GM06990 (cell line): ENCODE measurements around the gene THADA.

Experiments used
- DNase-seq: peaks from one replicate; pipeline ENCODE4 v3.0.0-alpha.2; 2011; ENCODE audit not compliant: insufficient read length; ENCODE audit errors: extremely low read depth
- H3K27me3 ChIP-seq: replicated peaks from 2 replicates; pipeline ENCODE4 v1.6.0; 2011; ENCODE audit warnings: low read length; ENCODE audit not compliant: control insufficient read depth, insufficient read depth
- H3K36me3 ChIP-seq: 2 replicates; pipeline ENCODE4 v1.5.1; 2011; ENCODE audit warnings: low read length; ENCODE audit not compliant: control insufficient read depth, insufficient read depth
- H3K4me3 ChIP-seq: replicated peaks from 2 replicates; pipeline ENCODE4 v1.5.1; 2011; ENCODE audit warnings: low read depth, mild to moderate bottlenecking, control low read depth, low read length
- CTCF ChIP-seq: IDR thresholded peaks from 2 replicates; pipeline ENCODE4 v1.5.1; 2011; ENCODE audit warnings: low read length, control low read depth, mild to moderate bottlenecking, inconsistent platforms; ENCODE audit not compliant: insufficient read depth, poor library complexity, severe bottlenecking

Gene THADA

GRCh38 chr2:43294973-43295603 lies 300.8 kb downstream of the THADA start:
- Histone ChIP-seq H3K27me3 (no peaks in the 10 kb centered on the region), H3K4me3 (no peak overlapping the region), H3K36me3 (peaks cover 4% of the 10 kb centered on the region; the same call in 1 of the 2 replicates)
- no peak for TF ChIP-seq CTCF
- DNase-seq, result peak; percentile 23

DNA sequence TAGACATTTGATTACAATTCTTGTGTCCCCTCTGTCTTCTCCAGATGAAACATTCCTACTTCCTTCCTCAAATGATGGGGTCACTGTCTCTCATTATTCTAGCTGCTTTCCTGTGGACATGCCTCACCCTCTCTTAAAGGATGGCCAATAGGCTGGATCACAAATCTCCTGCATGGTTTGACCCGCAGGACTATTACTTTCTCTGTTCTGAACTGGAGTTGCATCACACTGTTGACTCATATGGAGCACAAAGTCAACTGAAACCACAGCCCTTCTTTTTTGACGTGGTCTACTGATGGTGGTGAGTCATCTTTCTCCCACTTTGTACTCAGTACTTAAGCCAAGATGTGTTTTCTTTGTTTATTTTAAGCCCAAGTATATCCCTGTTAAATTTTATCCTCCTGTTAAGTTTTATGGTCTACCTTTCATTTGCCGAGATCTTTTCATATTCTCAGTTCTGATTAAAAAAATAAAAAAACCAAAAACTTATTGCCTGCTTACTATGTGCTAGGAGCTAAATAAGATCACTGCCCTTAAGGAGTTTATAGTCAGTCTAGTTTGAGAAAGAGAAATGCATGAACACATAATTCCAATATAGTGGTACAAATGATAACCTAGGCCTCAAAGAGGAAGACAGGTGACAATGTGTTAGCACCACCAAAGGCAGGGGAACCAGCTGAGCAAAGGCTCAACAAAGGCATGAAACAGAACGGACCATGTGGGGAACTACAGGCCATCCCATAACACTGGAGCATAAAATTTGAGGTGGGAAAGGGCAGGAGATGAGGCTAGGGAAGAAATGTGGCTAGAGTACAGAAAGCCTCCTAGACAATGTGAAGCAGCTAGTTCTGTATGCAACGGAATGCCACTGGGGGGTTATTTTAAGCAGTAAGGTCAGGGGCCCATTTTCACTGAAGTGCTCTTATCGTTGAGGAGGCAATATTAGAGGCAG lies 301.8 kb downstream of the THADA start:
- Histone ChIP-seq H3K27me3 (no peaks in the 10 kb centered on the region), H3K4me3 (no peak overlapping the region), H3K36me3 (peaks cover 4% of the 10 kb centered on the region; the same call in 1 of the 2 replicates)
- TF ChIP-seq CTCF, result no peak
- peak; percentile 84 for DNase-seq

DNA sequence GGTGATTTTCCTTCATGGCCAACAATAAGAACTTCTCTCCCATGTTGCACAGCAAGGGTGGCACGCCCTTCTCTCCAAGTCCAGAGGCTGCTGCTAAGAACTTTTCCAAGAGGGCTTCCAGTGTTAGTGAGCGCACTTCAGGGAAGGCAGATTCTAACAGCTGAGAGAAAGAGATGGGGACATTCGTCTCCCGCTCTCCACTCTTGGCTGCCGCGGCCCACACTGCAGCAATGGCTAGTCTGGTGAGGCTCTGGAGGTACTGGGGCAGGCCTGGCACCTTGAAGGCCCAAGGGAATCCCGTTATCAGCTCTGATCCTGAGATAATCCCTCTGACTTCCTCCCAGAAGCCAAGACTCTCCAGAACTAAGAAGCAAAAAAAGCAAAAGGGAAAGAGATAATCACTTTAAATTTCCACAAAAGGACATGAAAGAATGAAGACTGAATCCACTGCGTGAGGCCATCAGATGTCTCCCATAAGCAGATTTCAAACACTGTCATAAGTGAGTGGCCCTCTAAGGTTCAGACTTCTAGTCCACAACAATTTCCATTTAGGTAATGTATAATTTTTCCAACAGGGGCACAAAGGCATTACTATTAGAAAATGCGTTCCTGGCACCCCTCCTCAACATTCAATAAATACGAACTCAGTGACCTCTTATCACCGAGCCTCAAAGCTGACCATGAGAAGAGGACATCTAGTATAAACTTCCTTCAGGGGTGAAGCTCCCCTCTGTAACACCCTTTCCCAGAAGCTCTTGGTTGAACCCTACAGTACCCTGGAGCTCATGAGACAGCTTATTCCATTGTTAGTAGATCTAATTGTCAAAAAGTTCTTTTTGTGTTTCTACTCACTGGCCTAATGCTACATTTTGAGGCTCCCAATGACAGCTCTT lies 302.7 kb downstream of the THADA start:
- Histone ChIP-seq H3K36me3 (peaks cover 4% of the 10 kb centered on the region; the same call in 1 of the 2 replicates), H3K27me3 (no peaks in the 10 kb centered on the region), H3K4me3 (no peak overlapping the region)
- TF ChIP-seq CTCF, result no peak
- no peak for DNase-seq

DNA sequence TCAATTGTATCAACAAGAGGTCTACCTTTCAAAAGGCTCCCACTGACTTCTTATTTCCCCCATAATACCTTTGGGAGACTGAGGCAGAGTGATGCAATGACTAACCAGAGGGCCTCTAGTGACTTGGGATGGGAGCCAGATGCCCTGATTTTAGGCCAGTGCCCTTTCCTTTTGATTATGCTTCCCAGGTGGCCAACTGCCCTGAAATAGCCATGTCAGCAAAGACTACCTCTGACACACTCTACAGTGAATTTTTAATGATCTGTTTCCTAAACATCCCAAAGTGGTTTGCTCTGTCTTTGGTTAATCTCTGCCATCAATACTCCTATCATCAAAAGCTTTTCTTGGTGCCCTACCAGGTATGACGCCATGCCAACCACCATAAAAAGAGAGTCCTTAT lies 303.5 kb downstream of the THADA start:
- Histone ChIP-seq H3K4me3 (no peak overlapping the region), H3K36me3 (peaks cover 4% of the 10 kb centered on the region; the same call in 1 of the 2 replicates), H3K27me3 (no peaks in the 10 kb centered on the region)
- no peak for DNase-seq
- no peak for TF ChIP-seq CTCF

DNA sequence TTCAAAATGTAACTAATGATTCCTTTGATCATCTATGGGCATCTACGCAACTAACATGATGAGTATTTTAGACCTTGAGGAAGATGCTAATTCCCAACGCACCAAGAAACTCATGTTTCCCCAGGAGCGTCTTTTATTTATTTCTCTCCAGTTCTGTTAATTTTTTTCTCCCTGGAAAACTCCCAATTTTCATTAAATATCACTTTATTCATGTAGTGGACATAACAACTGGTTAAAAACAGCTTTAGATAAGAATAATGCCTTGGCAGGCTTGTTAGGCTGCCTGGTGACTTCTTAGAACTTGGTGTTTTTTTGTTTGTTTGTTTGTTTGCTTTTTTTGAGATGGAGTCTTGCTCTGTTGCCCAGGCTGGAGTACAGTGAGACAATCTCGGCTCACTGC lies 306.5 kb downstream of the THADA start:
- H3K27me3 ChIP-seq, result no peaks in the 10 kb centered on the region
- DNase-seq, result no peak
- peaks cover 12% of the 10 kb centered on the region for H3K36me3 ChIP-seq
- TF ChIP-seq CTCF, result no peak
- H3K4me3 ChIP-seq, result no peak overlapping the region
